Panc1 (cell line): Measurements from ENCODE around the gene ROBO3. TPM values are rescaled to one million over a fixed set of nuclear protein-coding genes. Genes with fewer than 3 reads are reported as not detected.
A peak's percentile ranks its signal among the peaks of the same experiment; 100 is the strongest.

Experiments used
- ATAC-seq: fragments of 200-7000 bp; cut with Tn5 transposase; 2 replicates; pipeline ENCODE4 v1.9.1; 2020; ENCODE audit warnings: mild to moderate bottlenecking, moderate library complexity
- BruUV-seq: library from RNA; stranded (reverse); fragments of 400-500 nt; replicated peaks from 2 replicates; lab custom pipeline; 2021; lab: Mats Ljungman, UMichigan
- CTCF ChIA-PET: fragments of 300-600 bp; sonication (Branson Sonifier 250); formaldehyde crosslinking; loops from one replicate; lab custom pipeline; 2022; ENCODE audit warnings: antibody characterized with exemption; lab: Charles Lee
- POLR2A ChIA-PET: fragments of 300-600 bp; sonication (Branson Sonifier 250); formaldehyde crosslinking; loops from one replicate; lab custom pipeline; 2022; ENCODE audit warnings: antibody characterized with exemption; lab: Charles Lee
- DNase-seq: peaks from one replicate; pipeline ENCODE4 v3.0.0-alpha.2; 2010; ENCODE audit warnings: low read depth, low spot score
- H3K27ac ChIP-seq: 2 replicates; pipeline ENCODE4 v1.5.1; 2011; ENCODE audit warnings: mild to moderate bottlenecking, low read length, inconsistent platforms
- H3K27me3 ChIP-seq: fragments of 200-500 bp; sonication (Bioruptor generic); 2 replicates; pipeline ENCODE4 v1.6.0; 2014; ENCODE audit warnings: low read length, inconsistent platforms; ENCODE audit not compliant: control insufficient read depth, insufficient read depth
- H3K36me3 ChIP-seq: fragments of 200-500 bp; sonication (Bioruptor generic); 2 replicates; pipeline ENCODE4 v1.5.1; 2014; ENCODE audit warnings: inconsistent platforms, mild to moderate bottlenecking, low read length, moderate library complexity; ENCODE audit not compliant: control insufficient read depth, insufficient read depth
- H3K4me1 ChIP-seq: 2 replicates; pipeline ENCODE4 v1.5.1; 2011; ENCODE audit warnings: inconsistent platforms, mild to moderate bottlenecking, low read length, moderate library complexity; ENCODE audit not compliant: control insufficient read depth, insufficient read depth
- H3K4me3 ChIP-seq, 2 experiments: 2 replicates each; pipeline ENCODE4 v1.5.1; 2011 to 2012; ENCODE audit warnings: low read depth in 2 of 2, low read length in 2 of 2, mild to moderate bottlenecking in 2 of 2, inconsistent platforms in 1 of 2, moderate library complexity in 1 of 2
- H3K9me3 ChIP-seq: fragments of 200-500 bp; sonication (Bioruptor generic); 2 replicates; pipeline ENCODE4 v1.5.1; 2014; ENCODE audit warnings: low read depth, mild to moderate bottlenecking, inconsistent platforms, low read length, moderate library complexity; ENCODE audit not compliant: control insufficient read depth, insufficient read depth
- CTCF ChIP-seq: fragments of 450-650 bp; IDR thresholded peaks from 2 replicates; pipeline ENCODE4 v1.5.1; 2017; ENCODE audit warnings: mild to moderate bottlenecking
- SIN3A ChIP-seq: IDR thresholded peaks from 2 replicates; pipeline ENCODE4 v1.6.1; 2012; ENCODE audit warnings: low read depth, mild to moderate bottlenecking, low read length, moderate library complexity, borderline replicate concordance; ENCODE audit not compliant: insufficient read depth
- in situ Hi-C: cut with HindIII; loops from 2 replicates; pipeline ENCODE4 v1.10.0; 2016; ENCODE audit warnings: low sequenced_read_pairs, low pct_unique_long_range_greater_than_20kb
- intact Hi-C: fragments of 100-400 bp; cut with micrococcal nuclease; formaldehyde crosslinking; loops from one replicate; pipeline ENCODE4 v1.10.0; 2022; ENCODE audit not compliant: unreplicated experiment
- total RNA-seq: library from RNA; stranded (reverse); gene quantifications from one replicate; pipeline ENCODE4 v1.2.1, GENCODE V29; 2021; ENCODE audit not compliant: unreplicated experiment

The ROBO3 gene
- total RNA-seq, 1 experiment from 2014 or later = 12.0 TPM

GRCh38 chr11:124837491-124837856 lies 27.8 kb upstream of the ROBO3 start:
- Histone ChIP-seq H3K4me1 (no peaks in the 10 kb centered on the region; the same call in 1 of the 2 replicates), H3K27me3 (peaks cover 47% of the 10 kb centered on the region), H3K4me3 (no peak overlapping the region), H3K27ac (no peak overlapping the region), H3K36me3 (no peaks in the 10 kb centered on the region), H3K9me3 (no peaks in the 10 kb centered on the region)
- in situ Hi-C loops = loop anchor here (5.0 to 10.0 kb wide), 2 partner anchors 40 to 173 kb away; no protein-coding TSS in a partner anchor
- POLR2A ChIA-PET = no interaction called here
- BruUV-seq = no TSS peak
- intact Hi-C loops = loop anchor here (1.0 to 5.0 kb wide), 4 partner anchors 35 to 193 kb away; partner anchors contain the start of genes ESAM and MSANTD2
- CTCF ChIA-PET = interaction anchor here (0.6 to 1.7 kb wide), 9 partner anchors 17 to 193 kb away, joined by 3 to 16 read pairs (median 3); no protein-coding TSS in a partner anchor
- ATAC-seq (peak; percentile 82), DNase-seq (peak; percentile 62)
- TF ChIP-seq CTCF (peak; percentile 82), SIN3A (no peak)

- intact Hi-C loops (loop anchor here (5.0 kb wide), 1 partner anchor 36 kb away; the partner anchor contains the start of gene MSANTD2), in situ Hi-C loops (loop anchor here (5.0 to 10.0 kb wide), 2 partner anchors 41 to 174 kb away; no protein-coding TSS in a partner anchor)
- H3K27me3 ChIP-seq = peaks cover 57% of the 10 kb centered on the region
Measured at GRCh38 chr11:124838805-124839127, 26.5 kb upstream of the ROBO3 start.

More at GRCh38 chr11:124838805-124839127, 26.5 kb upstream of the ROBO3 start:
- POLR2A ChIA-PET = no interaction called here
- H3K9me3 ChIP-seq = no peaks in the 10 kb centered on the region
- DNase-seq (no peak), ATAC-seq (no peak)
- peaks cover 3% of the 10 kb centered on the region for H3K4me1 ChIP-seq
- H3K4me3 ChIP-seq = peak overlapping the region in 1 of 2 experiments; percentile 45; a peak in 2 of 4 replicates
- CTCF ChIA-PET = interaction anchor here (0.6 to 2.4 kb wide), 5 partner anchors 10 to 57 kb away, joined by 3 to 7 read pairs (median 5); no protein-coding TSS in a partner anchor
- TF ChIP-seq CTCF (no peak), SIN3A (no peak)
- H3K27ac ChIP-seq = no peak overlapping the region
- no TSS peak for BruUV-seq
- H3K36me3 ChIP-seq = no peaks in the 10 kb centered on the region
